NCI-H187 treated with DMSO at 0.1 percent for 48 hours (cell line): ENCODE data around the gene GOLGA6L7.
"Not testable (repeated sequence)": the region's sequence is repeated elsewhere in the genome, so short reads cannot be mapped to it uniquely, and the experiment has no call there.

ENCODE experiments used
- DNase-seq: peaks from one replicate; lab custom pipeline; 2025; lab: John Stamatoyannopoulos, UW

Gene GOLGA6L7

GRCh38 chr15:28884151-28884940, 35.9 kb upstream of the GOLGA6L7 start:
- DNase-seq: no peak

DNA sequence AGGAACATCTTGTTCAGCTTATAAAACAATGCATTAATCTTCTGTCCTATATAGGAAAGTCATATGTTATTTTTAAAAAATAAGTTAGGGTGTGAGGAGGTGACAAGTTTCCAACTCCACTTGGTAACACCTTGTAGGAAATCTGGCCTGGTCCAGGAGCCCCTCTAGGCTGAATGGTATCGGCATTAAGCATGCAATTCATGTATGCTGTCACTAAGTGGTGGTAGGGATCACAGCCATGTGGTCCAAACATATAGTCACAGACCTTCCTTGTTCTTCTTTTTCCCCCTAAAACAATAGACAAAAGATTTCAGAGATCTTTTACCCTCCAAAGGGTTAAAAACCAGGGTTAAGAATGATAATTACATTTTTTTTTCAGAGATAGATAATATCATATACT, 33.2 kb upstream of the GOLGA6L7 start:
- DNase-seq: no peak

GRCh38 chr15:28881170-28881569, 32.7 kb upstream of the GOLGA6L7 start:
- DNase-seq: no peak

- no peak for DNase-seq
Measured at GRCh38 chr15:28880680-28881079, 32.2 kb upstream of the GOLGA6L7 start.

GRCh38 chr15:28879551-28879950, 31.1 kb upstream of the GOLGA6L7 start:
- no peak for DNase-seq

DNA sequence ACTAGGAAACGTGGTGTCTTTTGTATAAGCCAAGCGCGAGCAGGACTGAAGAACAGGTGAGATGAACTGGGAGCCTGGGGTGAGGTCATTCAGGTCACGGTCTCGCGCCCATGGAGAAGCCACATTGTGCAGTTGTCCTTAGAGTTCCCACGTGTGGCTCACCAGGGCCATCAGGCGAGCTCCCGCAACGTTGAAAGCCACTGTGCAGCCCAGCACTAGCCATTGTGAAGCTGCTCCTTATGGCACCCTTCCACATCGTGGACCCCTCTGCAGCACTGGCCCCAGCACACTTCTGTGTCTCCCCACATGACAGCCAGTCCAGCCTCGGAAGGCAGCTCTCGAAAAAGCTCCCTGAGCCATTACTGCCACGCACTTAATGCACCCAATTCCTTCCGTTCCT, 29.8 kb upstream of the GOLGA6L7 start:
- DNase-seq: no peak

GRCh38 chr15:28876845-28877185, 28.4 kb upstream of the GOLGA6L7 start:
- no peak for DNase-seq

DNA sequence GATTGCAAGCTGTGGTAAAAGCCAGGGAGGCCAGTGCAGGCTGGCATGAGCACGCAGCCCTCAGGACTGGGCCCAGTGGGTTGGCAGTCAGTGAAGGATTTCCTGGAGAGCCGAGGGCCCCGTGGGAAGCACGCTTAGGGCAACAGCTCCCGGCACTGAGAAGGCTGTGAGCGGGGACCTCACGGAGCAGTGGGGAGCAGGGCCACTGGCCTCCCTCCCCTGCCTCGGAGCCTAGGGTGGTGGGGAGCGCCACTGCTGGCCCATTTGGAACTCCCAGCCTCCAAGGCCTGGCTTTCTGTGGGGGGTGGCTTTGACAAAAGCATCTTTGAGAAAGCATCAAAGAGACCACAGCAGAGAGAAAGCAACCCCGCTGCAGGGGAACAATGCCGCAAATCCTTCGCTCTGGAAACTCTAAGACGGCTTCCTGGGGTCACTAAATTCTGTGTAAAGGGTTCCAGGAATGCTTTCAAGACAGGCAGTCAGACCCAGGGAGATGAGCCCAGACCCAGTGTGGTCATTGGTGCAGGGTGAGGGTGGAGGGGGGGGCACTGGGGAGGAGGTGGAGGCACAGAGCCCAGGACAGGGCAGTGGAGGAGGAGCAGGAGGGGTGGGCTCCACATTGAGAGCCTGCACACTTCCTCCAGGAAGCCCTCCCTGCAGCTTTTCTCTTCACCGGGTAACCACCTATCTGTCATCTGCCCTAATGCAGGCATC, 27.8 kb upstream of the GOLGA6L7 start:
- no peak for DNase-seq

DNA sequence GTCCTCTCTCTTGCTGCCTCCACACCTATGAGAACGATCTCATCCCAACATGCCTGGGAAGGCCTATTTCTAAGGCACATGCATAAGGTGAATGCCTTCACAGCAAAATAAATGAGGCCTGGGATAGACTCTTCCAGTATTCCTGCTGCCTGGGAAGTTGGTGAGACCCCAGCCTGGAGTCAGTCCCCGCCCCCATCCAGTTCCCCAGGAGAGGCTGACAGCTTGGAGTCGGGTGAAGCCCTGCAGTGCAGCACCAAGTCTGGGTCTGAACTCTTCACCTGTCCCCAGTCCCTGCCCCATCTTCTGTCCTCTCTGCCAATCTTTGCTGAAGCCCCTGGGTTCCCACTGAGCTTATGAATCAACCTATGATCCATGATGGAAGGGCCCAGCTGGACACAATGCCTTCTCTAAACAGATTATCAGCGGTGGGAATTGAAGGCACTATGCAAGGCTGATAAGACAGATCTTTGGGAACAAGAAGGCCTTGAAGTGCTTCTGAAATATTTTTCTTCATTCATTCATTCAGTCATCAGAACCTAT, 27.1 kb upstream of the GOLGA6L7 start:
- DNase-seq: no peak

DNA sequence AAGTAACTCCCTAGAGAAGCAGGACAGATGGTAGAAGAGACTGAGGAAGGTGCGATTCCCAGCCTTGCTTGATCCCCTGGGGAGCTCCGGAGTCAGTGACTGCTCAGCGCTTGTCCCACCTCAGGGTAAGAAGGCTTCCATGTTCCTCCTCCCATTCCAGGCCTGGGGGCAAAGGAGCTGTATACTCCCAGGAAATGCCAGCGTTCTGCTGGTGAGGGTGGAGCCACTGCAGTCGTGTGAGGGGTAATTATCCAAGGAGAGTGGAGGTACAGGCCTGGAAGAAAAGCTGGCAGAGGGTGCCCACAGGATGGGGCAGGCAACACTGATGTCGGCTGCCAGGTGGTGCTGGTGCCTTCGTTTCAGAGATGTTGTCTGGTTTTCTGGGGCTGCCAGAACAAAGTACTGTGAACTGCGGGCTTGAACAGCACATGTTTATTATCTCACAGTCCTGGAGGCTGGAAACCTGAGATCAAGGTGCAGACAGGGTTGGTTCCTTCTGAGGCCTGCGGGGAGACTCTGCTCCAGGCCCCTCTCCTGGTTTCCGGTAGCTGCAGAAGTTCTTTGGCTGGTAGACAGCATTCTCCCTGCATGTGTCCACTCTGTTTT, 25.2 kb upstream of the GOLGA6L7 start:
- no peak for DNase-seq

DNA sequence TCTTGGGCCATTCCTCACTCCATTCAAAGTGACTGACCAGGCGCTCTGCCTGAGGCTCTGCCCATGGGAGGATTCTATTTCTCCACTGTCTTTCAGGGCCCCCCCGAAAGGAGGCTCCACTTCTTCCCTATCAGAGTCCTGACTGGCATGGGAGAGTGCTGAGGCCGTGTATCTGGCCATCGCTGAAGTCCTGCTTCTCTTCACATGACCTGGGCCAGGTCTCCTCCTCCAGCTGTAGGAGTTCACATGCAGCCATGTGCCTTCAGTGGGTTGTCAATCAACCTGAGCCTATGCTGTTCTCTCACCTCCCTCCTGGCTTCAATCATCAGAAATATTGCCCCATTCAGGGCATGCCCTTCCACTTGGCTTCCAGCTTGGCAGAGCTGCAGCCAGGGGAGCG, 24.6 kb upstream of the GOLGA6L7 start:
- DNase-seq: no peak

DNA sequence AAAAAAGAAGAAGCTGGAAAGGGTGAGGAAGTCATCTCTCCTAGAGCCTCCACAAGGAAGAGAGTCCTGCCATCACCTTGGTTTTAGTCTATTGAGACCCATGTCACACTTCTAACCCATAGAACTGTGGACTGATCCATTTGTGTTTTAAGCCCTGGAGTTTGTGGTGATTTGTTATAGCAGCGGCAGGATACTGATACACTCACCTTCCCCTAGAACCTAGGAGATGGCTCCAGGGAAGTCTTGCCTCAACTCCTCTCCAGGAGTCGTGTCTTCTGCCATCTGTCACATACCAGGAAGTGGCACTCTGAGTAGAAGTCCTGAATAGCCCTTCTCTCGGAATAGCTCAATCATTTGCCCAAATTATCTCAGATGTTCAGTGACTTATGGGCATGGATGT, 22.7 kb upstream of the GOLGA6L7 start:
- DNase-seq: no peak

DNA sequence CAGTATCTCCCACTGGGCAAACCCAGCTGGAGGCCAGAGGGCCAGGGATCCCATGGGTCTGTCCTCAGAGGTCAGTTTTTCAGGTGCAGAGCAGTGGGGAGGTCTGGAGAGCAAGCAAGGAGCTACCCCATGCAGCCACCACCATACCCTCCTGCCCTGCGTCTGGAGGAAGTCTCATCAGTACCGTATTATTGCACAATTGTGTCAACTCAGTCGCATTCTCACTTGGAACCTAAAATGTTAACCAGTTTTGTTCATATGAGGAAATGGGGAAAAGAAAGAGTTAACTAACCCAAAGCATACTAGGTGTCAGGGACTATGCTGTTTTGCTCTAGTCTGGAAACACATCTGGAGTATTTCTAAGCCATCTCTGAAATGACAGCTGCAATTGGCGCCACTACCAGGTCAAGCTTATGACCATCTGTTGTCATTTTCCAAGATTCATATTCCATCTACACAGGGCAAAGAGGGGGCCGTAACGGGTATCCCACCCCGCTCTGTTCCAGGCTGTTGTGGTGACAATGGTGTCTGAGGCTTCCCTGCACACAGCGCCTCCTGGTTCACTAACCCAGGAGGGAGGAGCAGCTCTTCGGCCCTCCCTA, 20.4 kb upstream of the GOLGA6L7 start:
- no peak for DNase-seq

GRCh38 chr15:28861589-28862293, 13.3 kb upstream of the GOLGA6L7 start:
- not testable (repeated sequence) for DNase-seq

DNA sequence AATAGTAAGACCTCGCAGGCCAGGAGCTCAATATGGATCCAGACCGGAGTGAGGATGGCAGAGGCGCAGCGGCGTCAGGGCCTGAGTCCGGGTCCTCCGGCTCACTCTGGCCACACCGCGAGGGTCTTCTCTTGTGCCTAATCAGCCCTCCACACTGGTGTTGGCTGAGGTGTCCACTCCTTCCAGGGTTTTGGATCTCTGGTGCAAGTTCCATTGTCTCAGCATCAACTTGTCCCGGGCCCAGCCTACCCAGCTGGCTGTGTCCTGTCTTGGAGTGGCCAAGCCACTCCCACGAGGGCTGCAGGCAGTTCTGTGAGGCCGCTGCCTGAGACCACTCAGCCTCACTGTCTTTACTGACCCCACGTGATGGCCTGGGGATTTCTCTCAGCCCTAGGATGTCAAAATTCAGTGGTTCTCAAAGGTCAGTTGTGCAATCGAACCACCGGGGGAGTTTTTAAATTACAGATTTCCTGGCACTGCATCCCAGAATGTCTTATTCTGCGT, 12.6 kb upstream of the GOLGA6L7 start:
- no peak for DNase-seq

GRCh38 chr15:28854578-28854977, 6.1 kb upstream of the GOLGA6L7 start:
- not testable (repeated sequence) for DNase-seq

- DNase-seq: not testable (repeated sequence)
Measured at GRCh38 chr15:28853654-28854053, 5.2 kb upstream of the GOLGA6L7 start.

- not testable (repeated sequence) for DNase-seq
Measured at GRCh38 chr15:28849766-28850165, 1.3 kb upstream of the GOLGA6L7 start.

- DNase-seq: not testable (repeated sequence)
Measured at GRCh38 chr15:28849271-28849670, 827 bp upstream of the GOLGA6L7 start.

- DNase-seq: not testable (repeated sequence)
Measured at GRCh38 chr15:28847959-28848358, 485 bp downstream of the GOLGA6L7 start.

GRCh38 chr15:28847247-28847646, 1.2 kb downstream of the GOLGA6L7 start:
- not testable (repeated sequence) for DNase-seq

- DNase-seq: not testable (repeated sequence)
Measured at GRCh38 chr15:28844147-28844546, 4.3 kb downstream of the GOLGA6L7 start.
